ENCODE results near the gene MED25. TPM values are rescaled to one million over a fixed set of nuclear protein-coding genes. Genes with fewer than 3 reads are reported as not detected.

MED25 gene
- total and polyA plus RNA-seq, 9 of the 15 experiments (the other 6 are each of a cell fraction or from before 2014, with no cell fraction given) = 4.1 to 93.9 (median 19.3) TPM

- TF ChIP-seq NR2C2 (CRISPR knock-in tag; IDR thresholded peaks at IDR 0.05) (no peak), NR2C2 (tag; IDR thresholded peaks at IDR 0.05) (peak; percentile 71), ATF3 (IDR thresholded peaks at IDR 0.05) (no peak), ATF3 (CRISPR knock-in tag; conservative IDR thresholded peaks at IDR 0.05) (no peak), ATF6 (CRISPR knock-in tag; IDR thresholded peaks at IDR 0.05) (no peak), ZNF561 (CRISPR knock-in tag; conservative IDR thresholded peaks at IDR 0.05) (no peak), FOXO4 (CRISPR knock-in tag; IDR thresholded peaks at IDR 0.05) (no peak), ZBTB34 (CRISPR knock-in tag; IDR thresholded peaks at IDR 0.05) (no peak), EP300 (IDR thresholded peaks at IDR 0.05; ENCODE audit: low read length) (no peak), MYC (IDR thresholded peaks at IDR 0.05; ENCODE audit: low read depth, low read length) (no peak), MYC (CRISPR knock-in tag; IDR thresholded peaks at IDR 0.05; ENCODE audit: borderline replicate concordance, low read depth) (no peak), ZFX (CRISPR knock-in tag; IDR thresholded peaks at IDR 0.05) (peak; percentile 83), ZNF277 (CRISPR knock-in tag; IDR thresholded peaks at IDR 0.05; ENCODE audit: borderline replicate concordance) (no peak), ZFP30 (CRISPR knock-in tag; IDR thresholded peaks at IDR 0.05; ENCODE audit: borderline replicate concordance) (no peak), SP1 (CRISPR knock-in tag; IDR thresholded peaks at IDR 0.05) (peak; percentile 76), CHAMP1 (IDR thresholded peaks at IDR 0.05) (no peak)
Observed at GRCh38 chr19:49817964-49818648, at the start of gene MED25 (continued).

All from K562 (cell line).